ENCODE results near the gene UFM1.

DNA sequence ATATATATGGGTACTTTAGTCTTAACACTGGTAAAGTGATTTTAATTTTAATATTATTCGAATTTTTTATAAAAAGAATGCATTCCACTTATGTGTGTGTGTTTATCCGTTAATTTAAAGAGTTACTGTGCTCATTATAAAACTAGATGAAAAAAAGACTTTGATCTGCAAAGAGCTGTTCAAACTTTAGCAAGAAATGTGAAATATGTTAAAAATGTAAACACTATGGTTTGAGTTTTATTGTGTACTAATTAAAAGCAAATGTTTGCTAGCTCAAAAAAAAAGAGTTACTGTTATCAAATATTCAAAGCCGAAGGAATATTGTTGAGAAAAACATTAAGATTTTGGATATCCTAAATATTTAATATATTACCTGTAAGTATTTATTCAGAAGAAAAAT, 34.5 kb downstream of the UFM1 start:
- TF ChIP-seq, protein P1, sequence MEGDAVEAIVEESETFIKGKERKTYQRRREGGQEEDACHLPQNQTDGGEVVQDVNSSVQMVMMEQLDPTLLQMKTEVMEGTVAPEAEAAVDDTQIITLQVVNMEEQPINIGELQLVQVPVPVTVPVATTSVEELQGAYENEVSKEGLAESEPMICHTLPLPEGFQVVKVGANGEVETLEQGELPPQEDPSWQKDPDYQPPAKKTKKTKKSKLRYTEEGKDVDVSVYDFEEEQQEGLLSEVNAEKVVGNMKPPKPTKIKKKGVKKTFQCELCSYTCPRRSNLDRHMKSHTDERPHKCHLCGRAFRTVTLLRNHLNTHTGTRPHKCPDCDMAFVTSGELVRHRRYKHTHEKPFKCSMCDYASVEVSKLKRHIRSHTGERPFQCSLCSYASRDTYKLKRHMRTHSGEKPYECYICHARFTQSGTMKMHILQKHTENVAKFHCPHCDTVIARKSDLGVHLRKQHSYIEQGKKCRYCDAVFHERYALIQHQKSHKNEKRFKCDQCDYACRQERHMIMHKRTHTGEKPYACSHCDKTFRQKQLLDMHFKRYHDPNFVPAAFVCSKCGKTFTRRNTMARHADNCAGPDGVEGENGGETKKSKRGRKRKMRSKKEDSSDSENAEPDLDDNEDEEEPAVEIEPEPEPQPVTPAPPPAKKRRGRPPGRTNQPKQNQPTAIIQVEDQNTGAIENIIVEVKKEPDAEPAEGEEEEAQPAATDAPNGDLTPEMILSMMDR (IDR thresholded peaks at IDR 0.05; ENCODE audit: poor library complexity) = no peak
- TF ChIP-seq EZH2 (IDR thresholded peaks at IDR 0.05; ENCODE audit: borderline replicate concordance) = no peak
